GM12878 (cell line): ENCODE measurements around the gene PCSK5. TPM values are rescaled to one million over a fixed set of nuclear protein-coding genes. Genes with fewer than 3 reads are reported as not detected.

Experiments used
- ATAC-seq: fragments of 200-7000 bp; cut with Tn5 transposase; 3 replicates; pipeline ENCODE4 v1.9.1; 2020; ENCODE audit warnings: mild to moderate bottlenecking, moderate library complexity
- BruUV-seq: library from RNA; stranded (reverse); fragments of 400-500 nt; replicated peaks from 2 replicates; lab custom pipeline; 2021; lab: Mats Ljungman, UMichigan
- CTCF ChIA-PET: fragments of 300-600 bp; sonication (Branson Sonifier 250); formaldehyde crosslinking; extraction: SDS; loops from one replicate; lab custom pipeline; 2021; ENCODE audit warnings: inconsistent platforms; lab: Yijun Ruan, JAX
- POLR2A ChIA-PET: fragments of 350-600 bp; formaldehyde crosslinking; extraction: SDS; loops from one replicate; lab custom pipeline; 2021; ENCODE audit warnings: inconsistent platforms; lab: Charles Lee
- RAD21 ChIA-PET: fragments of 300-600 bp; sonication (Branson Sonifier 250); formaldehyde crosslinking; loops from one replicate; lab custom pipeline; 2023; ENCODE audit warnings: antibody characterized with exemption; ENCODE audit not compliant: unreplicated experiment; lab: Charles Lee
- SMC1A ChIA-PET: fragments of 300-600 bp; sonication (Branson Sonifier 250); formaldehyde crosslinking; loops from one replicate; lab custom pipeline; 2023; ENCODE audit not compliant: unreplicated experiment, uncharacterized antibody; lab: Charles Lee
- DNase-seq: peaks from one replicate; pipeline ENCODE4 v3.0.0-alpha.2; 2011; ENCODE audit warnings: low read depth, low spot score
- FAIRE-seq: peaks from 3 replicates; lab custom pipeline; 2011; peaks lifted over from hg19 to GRCh38; lab: Jason Lieb, UNC
- H2AFZ ChIP-seq: 2 replicates; pipeline ENCODE4 v1.6.0; 2011; ENCODE audit warnings: low read depth, low read length, control low read depth; ENCODE audit not compliant: control insufficient read depth
- H3K27ac ChIP-seq: 2 replicates; pipeline ENCODE4 v1.5.1; 2011; ENCODE audit warnings: control low read depth; ENCODE audit not compliant: control insufficient read depth, insufficient read depth
- H3K27me3 ChIP-seq, 2 experiments: replicated peaks in 1 of 2; 2 replicates each; pipeline versions ENCODE4 v1.6.0 to v1.6.1; 2011; ENCODE audit warnings: low read length in 1 of 2; ENCODE audit not compliant: control insufficient read depth in 2 of 2, insufficient read depth in 2 of 2
- H3K36me3 ChIP-seq, 2 experiments: 2 replicates each; pipeline ENCODE4 v1.5.1; 2011; ENCODE audit warnings: low read length in 1 of 2; ENCODE audit not compliant: control insufficient read depth in 2 of 2, insufficient read depth in 2 of 2
- H3K4me1 ChIP-seq: 2 replicates; pipeline ENCODE4 v1.6.1; 2011; ENCODE audit warnings: mild to moderate bottlenecking, low read length, moderate library complexity, mixed read lengths; ENCODE audit not compliant: control insufficient read depth, insufficient read depth
- H3K4me2 ChIP-seq: 2 replicates; pipeline ENCODE4 v1.6.0; 2011; ENCODE audit warnings: control low read depth; ENCODE audit not compliant: control insufficient read depth, insufficient read depth
- H3K4me3 ChIP-seq: fragments of 200-600 bp; sonication (generic); 2 replicates; pipeline ENCODE4 v1.5.1; 2016
- H3K79me2 ChIP-seq: 2 replicates; pipeline ENCODE4 v1.6.0; 2011; ENCODE audit warnings: low read length; ENCODE audit not compliant: control insufficient read depth, insufficient read depth
- H3K9ac ChIP-seq: 2 replicates; pipeline ENCODE4 v1.8.0; 2011; ENCODE audit warnings: low read length, control low read depth, mixed read lengths; ENCODE audit not compliant: control insufficient read depth, insufficient read depth
- H3K9me3 ChIP-seq: replicated peaks from 3 replicates; pipeline ENCODE4 v1.5.1; 2011; ENCODE audit warnings: mild to moderate bottlenecking, low read length; ENCODE audit not compliant: control insufficient read depth, insufficient read depth
- H4K20me1 ChIP-seq: 2 replicates; pipeline ENCODE4 v1.6.0; 2011; ENCODE audit not compliant: control insufficient read depth, insufficient read depth
- CTCF ChIP-seq, 3 experiments: IDR thresholded peaks in 2 of 3; conservative IDR thresholded peaks in 1 of 3; 2 replicates each; pipeline ENCODE4 v1.5.1; 2011; ENCODE audit warnings: low read depth in 3 of 3, low read length in 3 of 3, mild to moderate bottlenecking in 3 of 3, control low read depth in 2 of 3, moderate library complexity in 2 of 3, inconsistent platforms in 1 of 3, mixed read lengths in 1 of 3; ENCODE audit not compliant: control insufficient read depth in 2 of 3, insufficient read depth in 1 of 3; ENCODE audit errors: extremely low read depth in 1 of 3
- HDAC2 ChIP-seq: fragments of 200-600 bp; sonication (generic); IDR thresholded peaks from 2 replicates; pipeline ENCODE4 v1.6.1; 2017
- HSF1 ChIP-seq: fragments of 150-350 bp; IDR thresholded peaks from 2 replicates; pipeline ENCODE4 v1.6.1; 2014; ENCODE audit warnings: mild to moderate bottlenecking, low read depth, low read length
- PKNOX1 ChIP-seq: fragments of 450-650 bp; IDR thresholded peaks from 2 replicates; pipeline ENCODE4 v1.6.1; 2016; ENCODE audit warnings: mild to moderate bottlenecking
- SREBF1 ChIP-seq: IDR thresholded peaks from 2 replicates; pipeline ENCODE4 v1.6.1; 2012; ENCODE audit warnings: mild to moderate bottlenecking, low read length
- STAT1 ChIP-seq: fragments of 450-650 bp; conservative IDR thresholded peaks from 2 replicates; pipeline ENCODE4 v1.6.1; 2014; ENCODE audit warnings: antibody characterized with exemption, mild to moderate bottlenecking
- STAT3 ChIP-seq: IDR thresholded peaks from 2 replicates; pipeline ENCODE4 v1.6.1; 2011; ENCODE audit warnings: low read depth, low read length, improper control_type of control experiment
- YY1 ChIP-seq: IDR thresholded peaks from 2 replicates; pipeline ENCODE4 v1.6.1; 2011; ENCODE audit warnings: low read depth, mild to moderate bottlenecking, low read length
- ZNF207 ChIP-seq: fragments of 450-650 bp; IDR thresholded peaks from 2 replicates; pipeline ENCODE4 v1.6.1; 2014; ENCODE audit warnings: antibody characterized with exemption, mild to moderate bottlenecking, borderline replicate concordance
- WGBS: methylation state at CpG from one replicate; pipeline ENCODE4 v1.1.6; 2016; ENCODE audit warnings: low lambda C conversion rate; ENCODE audit not compliant: insufficient replicate concordance, insufficient coverage; ENCODE audit errors: missing lambda C conversion rate; 5-methylcytosine and 5-hydroxymethylcytosine counted together
- in situ Hi-C: fragments of 300-500 bp; cut with MboI; formaldehyde crosslinking; loops from 9 replicates; pipeline ENCODE4 v1.14.3; 2018; ENCODE audit warnings: mixed read lengths
- intact Hi-C: fragments of 100-400 bp; cut with micrococcal nuclease; formaldehyde crosslinking; loops from one replicate; pipeline ENCODE4 v1.14.2; 2022; ENCODE audit not compliant: unreplicated experiment
- polyA plus RNA-seq, 11 experiments: library from polyadenylated mRNA; depleted of rRNA in 4 of 11; unstranded in 6 of 11; stranded (reverse) in 5 of 11; fragments of >200 nt; fragmentation: Nextera tagmentation in 4 of 11; fragmentation: Illumina TruSeq in 1 of 11; extraction: Ambion mirVana in 4 of 11; extraction: Trizol in 1 of 11; gene quantifications; 1 replicate in 1 of 11; 2 replicates in 10 of 11; pipeline versions ENCODE4 v1.2.1 to v1.2.3, GENCODE V29; 2011 to 2016; ENCODE audit warnings: inconsistent platforms in 2 of 11, missing spikeins in 2 of 11, low read depth in 1 of 11
- total RNA-seq, 4 experiments: library from RNA; depleted of rRNA in 3 of 4; stranded (reverse); fragments of >200 nt in 3 of 4; fragmentation: Illumina TruSeq in 1 of 4; extraction: Trizol in 1 of 4; gene quantifications; 2 replicates each; pipeline versions ENCODE4 v1.2.1 to v1.2.3, GENCODE V29; 2013 to 2021

PCSK5 gene
- total and polyA plus RNA-seq, 10 of the 15 experiments (the other 5 are each of a cell fraction or from before 2014, with no cell fraction given), result 0.01 to 0.13 (median 0.04) TPM; not detected in 3

GRCh38 chr9:76247426-76247825, 357.0 kb downstream of the PCSK5 start:
- H3K4me1 ChIP-seq, result no peaks in the 10 kb centered on the region
- in situ Hi-C loops, result no loop called here
- FAIRE-seq (no peak), DNase-seq (no peak), ATAC-seq (no peak)
- no TSS peak for BruUV-seq
- ChIA-PET SMC1A (no interaction called here), CTCF (interaction anchor here (1.0 kb wide), 1 partner anchor 11 kb away, joined by 3 read pairs; no protein-coding TSS in a partner anchor), RAD21 (no interaction called here), POLR2A (no interaction called here)
- no peaks in the 10 kb centered on the region for H3K36me3 ChIP-seq
- no peaks in the 10 kb centered on the region for H3K79me2 ChIP-seq
- 21% methylated on average over 2 of the region's 2 CpGs for WGBS
- TF ChIP-seq STAT1, result no peak
- H3K9me3 ChIP-seq, result no peaks in the 10 kb centered on the region
- intact Hi-C loops, result no loop called here
- H3K9ac ChIP-seq, result no peak overlapping the region
- H3K27me3 ChIP-seq, result no peaks in the 10 kb centered on the region
- no peak overlapping the region for H2AFZ ChIP-seq
- H3K4me2 ChIP-seq, result no peak overlapping the region
- H3K4me3 ChIP-seq, result no peak overlapping the region
- no peaks in the 10 kb centered on the region for H4K20me1 ChIP-seq
- no peak overlapping the region for H3K27ac ChIP-seq

GRCh38 chr9:76249309-76249708, 358.8 kb downstream of the PCSK5 start:
- Histone ChIP-seq H3K79me2 (no peaks in the 10 kb centered on the region), H3K4me1 (no peaks in the 10 kb centered on the region), H3K4me2 (no peak overlapping the region), H3K9me3 (no peaks in the 10 kb centered on the region), H3K36me3 (no peaks in the 10 kb centered on the region), H3K9ac (no peak overlapping the region), H4K20me1 (no peaks in the 10 kb centered on the region), H3K27ac (no peak overlapping the region), H3K27me3 (no peaks in the 10 kb centered on the region), H2AFZ (no peak overlapping the region), H3K4me3 (no peak overlapping the region)
- no peak for FAIRE-seq
- no peak for TF ChIP-seq PKNOX1
- no peak for TF ChIP-seq CTCF (IDR thresholded peaks at IDR 0.05 in 2 of 3, conservative IDR thresholded peaks at IDR 0.05 in 1 of 3; ENCODE audit: control insufficient read depth in 2 of 3, extremely low read depth in 1 of 3, insufficient read depth in 1 of 3, low read depth in 3 of 3, low read length in 3 of 3)
- TF ChIP-seq HSF1, result no peak
- TF ChIP-seq STAT3, result no peak
- no peak for TF ChIP-seq SREBF1
- no peak for TF ChIP-seq YY1
- no peak for TF ChIP-seq HDAC2
- no peak for TF ChIP-seq ZNF207
- intact Hi-C loops, result no loop called here
- SMC1A ChIA-PET, result no interaction called here
- DNase-seq, result no peak
- RAD21 ChIA-PET, result no interaction called here
- ATAC-seq, result no peak
- POLR2A ChIA-PET, result no interaction called here
- no TSS peak for BruUV-seq
- CTCF ChIA-PET, result no interaction called here
- in situ Hi-C loops, result no loop called here
